ENCODE results near the gene MVB12B.

MVB12B gene

GRCh38 chr9:126386776-126387175, 60.1 kb downstream of the MVB12B start:
- DNase-seq (ENCODE audit: low spot score) = no peak

- DNase-seq (ENCODE audit: low spot score) = no peak
These were observed 62.5 kb downstream of the MVB12B start for GRCh38 chr9:126388964-126389708.

GRCh38 chr9:126389992-126390391, 63.4 kb downstream of the MVB12B start:
- DNase-seq (ENCODE audit: low spot score) = no peak

- DNase-seq (ENCODE audit: low spot score) = no peak
These were observed 64.3 kb downstream of the MVB12B start for GRCh38 chr9:126390923-126391322.

GRCh38 chr9:126391713-126392661, 65.4 kb downstream of the MVB12B start:
- no peak for DNase-seq (ENCODE audit: low spot score)

- DNase-seq (ENCODE audit: low spot score) = no peak
These were observed 66.2 kb downstream of the MVB12B start for GRCh38 chr9:126392662-126393371.

- DNase-seq (ENCODE audit: low spot score) = no peak
These were observed 67.2 kb downstream of the MVB12B start for GRCh38 chr9:126393876-126394275.

GRCh38 chr9:126394802-126395201, 68.2 kb downstream of the MVB12B start:
- no peak for DNase-seq (ENCODE audit: low spot score)

- peak; percentile 22 for DNase-seq (ENCODE audit: low spot score)
These were observed 69.0 kb downstream of the MVB12B start for GRCh38 chr9:126395439-126396212.

- DNase-seq (ENCODE audit: low spot score) = peak; percentile 85
These were observed 70.4 kb downstream of the MVB12B start for GRCh38 chr9:126397056-126397455.

GRCh38 chr9:126398403-126399058, 71.9 kb downstream of the MVB12B start:
- peak; percentile 75 for DNase-seq (ENCODE audit: low spot score)

GRCh38 chr9:126399251-126399650, 72.6 kb downstream of the MVB12B start:
- no peak for DNase-seq (ENCODE audit: low spot score)

- DNase-seq (ENCODE audit: low spot score) = no peak
These were observed 73.2 kb downstream of the MVB12B start for GRCh38 chr9:126399789-126400188.

GRCh38 chr9:126400571-126400970, 73.9 kb downstream of the MVB12B start:
- no peak for DNase-seq (ENCODE audit: low spot score)

GRCh38 chr9:126401107-126401506, 74.5 kb downstream of the MVB12B start:
- peak; percentile 46 for DNase-seq (ENCODE audit: low spot score)

- DNase-seq (ENCODE audit: low spot score) = no peak
These were observed 75.0 kb downstream of the MVB12B start for GRCh38 chr9:126401581-126401980.

- no peak for DNase-seq (ENCODE audit: low spot score)
These were observed 76.8 kb downstream of the MVB12B start for GRCh38 chr9:126403397-126403796.

- no peak for DNase-seq (ENCODE audit: low spot score)
These were observed 77.8 kb downstream of the MVB12B start for GRCh38 chr9:126404459-126404858.

GRCh38 chr9:126406075-126406667, 79.5 kb downstream of the MVB12B start:
- no peak for DNase-seq (ENCODE audit: low spot score)

- no peak for DNase-seq (ENCODE audit: low spot score)
These were observed 80.7 kb downstream of the MVB12B start for GRCh38 chr9:126407114-126407870.

All from activated CD4-positive, alpha-beta T cell treated with anti-CD3 and anti-CD28 coated beads, Interleukin-2, Interleukin-4, amounts not matched to agents 100 ng/mL and 50 ng/mL, durations not matched to agents 16 hours and 8 hours (primary cell).